ENCODE results near the gene FBXO47. TPM values are rescaled to one million over a fixed set of nuclear protein-coding genes. Genes with fewer than 3 reads are reported as not detected.

The FBXO47 gene
- total RNA-seq, 1 experiment from 2014 or later = not detected

DNA sequence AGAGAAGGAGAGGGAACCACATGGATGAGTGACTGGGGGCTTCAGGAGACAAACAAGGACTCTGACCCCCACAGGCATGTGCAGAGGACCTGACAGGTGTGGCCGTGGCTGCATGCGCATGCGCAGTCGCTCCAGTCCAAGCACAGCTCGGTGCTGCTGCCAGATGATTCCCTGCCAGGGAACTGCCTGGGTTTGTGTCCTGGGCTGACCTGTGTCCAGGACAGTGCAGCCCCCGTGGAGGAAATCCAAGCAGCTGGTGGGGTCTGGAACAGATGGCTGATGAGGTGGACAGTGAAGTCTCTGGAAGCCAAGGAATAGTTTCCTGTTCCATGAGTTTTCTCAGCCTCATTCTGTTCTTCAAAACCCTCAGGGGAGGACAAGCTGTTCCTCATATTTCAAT lies 70.0 kb downstream of the FBXO47 start:
- POLR2A ChIA-PET (ENCODE audit: unreplicated experiment) = no interaction called here
- no peak for TF ChIP-seq CTCF (conservative IDR thresholded peaks at IDR 0.05; ENCODE audit: low read depth, low read length)
- TF ChIP-seq EZH2phosphoT487 (IDR thresholded peaks at IDR 0.05; ENCODE audit: borderline replicate concordance, low read length) = no peak
- TF ChIP-seq EZH2 (IDR thresholded peaks at IDR 0.05; ENCODE audit: low read length, unreplicated experiment) = no peak
- CTCF ChIA-PET = no interaction called here
- no peak overlapping the region for H2AFZ ChIP-seq (ENCODE audit: low read length)
- H3K9me2 ChIP-seq (replicated peaks; ENCODE audit: low read length) = no peaks in the 10 kb centered on the region
- DNase-seq = no peak
- no peaks in the 10 kb centered on the region for H3F3A ChIP-seq (ENCODE audit: low read length, unreplicated experiment)
- no peak for ATAC-seq
- no peaks in the 10 kb centered on the region for H4K20me1 ChIP-seq (ENCODE audit: low read length)
- H3K9ac ChIP-seq (ENCODE audit: low read length) = no peak overlapping the region
- intact Hi-C loops (cut with micrococcal nuclease) = no loop called here
- H3K4me1 ChIP-seq (ENCODE audit: insufficient read depth, low read length) = peaks cover 37% of the 10 kb centered on the region
- H3K4me2 ChIP-seq (ENCODE audit: low read length) = no peak overlapping the region
- H3K4me3 ChIP-seq (ENCODE audit: low read length) = no peak overlapping the region
- H3K79me2 ChIP-seq (ENCODE audit: low read length) = 0 out of 2 replicates have a peak, but pooled peaks cover 4% of the 10 kb centered on the region
- H3K27ac ChIP-seq (ENCODE audit: low read length) = no peak overlapping the region
- H3K27me3 ChIP-seq (ENCODE audit: low read length) = no peaks in the 10 kb centered on the region
- BruUV-seq (replicated peaks) = no TSS peak
- no peaks in the 10 kb centered on the region for H3K9me3 ChIP-seq (ENCODE audit: low read length)
- H3K36me3 ChIP-seq (ENCODE audit: low read depth, low read length) = peaks cover 6% of the 10 kb centered on the region

- BruUV-seq (replicated peaks) = no TSS peak
- Histone ChIP-seq H3K4me2 (ENCODE audit: low read length) (no peak overlapping the region), H3K79me2 (ENCODE audit: low read length) (0 out of 2 replicates have a peak, but pooled peaks cover 3% of the 10 kb centered on the region), H3K9me2 (replicated peaks; ENCODE audit: low read length) (no peaks in the 10 kb centered on the region), H3K4me3 (ENCODE audit: low read length) (no peak overlapping the region), H3K36me3 (ENCODE audit: low read depth, low read length) (peaks cover 6% of the 10 kb centered on the region), H3K9me3 (ENCODE audit: low read length) (no peaks in the 10 kb centered on the region), H3F3A (ENCODE audit: low read length, unreplicated experiment) (no peaks in the 10 kb centered on the region), H4K20me1 (ENCODE audit: low read length) (no peaks in the 10 kb centered on the region), H3K27ac (ENCODE audit: low read length) (no peak overlapping the region), H2AFZ (ENCODE audit: low read length) (no peak overlapping the region), H3K4me1 (ENCODE audit: insufficient read depth, low read length) (peaks cover 37% of the 10 kb centered on the region), H3K9ac (ENCODE audit: low read length) (no peak overlapping the region), H3K27me3 (ENCODE audit: low read length) (no peaks in the 10 kb centered on the region)
- TF ChIP-seq EZH2phosphoT487 (IDR thresholded peaks at IDR 0.05; ENCODE audit: borderline replicate concordance, low read length) = no peak
- no peak for TF ChIP-seq CTCF (conservative IDR thresholded peaks at IDR 0.05; ENCODE audit: low read depth, low read length)
- TF ChIP-seq EZH2 (IDR thresholded peaks at IDR 0.05; ENCODE audit: low read length, unreplicated experiment) = no peak
- CTCF ChIA-PET = no interaction called here
- ATAC-seq (no peak), DNase-seq (no peak)
- POLR2A ChIA-PET (ENCODE audit: unreplicated experiment) = no interaction called here
- intact Hi-C loops (cut with micrococcal nuclease) = no loop called here
Observed at GRCh38 chr17:38896346-38896954, 70.8 kb downstream of the FBXO47 start.

GRCh38 chr17:38894276-38894675 lies 72.9 kb downstream of the FBXO47 start:
- TF ChIP-seq EZH2 (IDR thresholded peaks at IDR 0.05; ENCODE audit: low read length, unreplicated experiment) (no peak), CTCF (conservative IDR thresholded peaks at IDR 0.05; ENCODE audit: low read depth, low read length) (no peak), EZH2phosphoT487 (IDR thresholded peaks at IDR 0.05; ENCODE audit: borderline replicate concordance, low read length) (no peak)
- no peak overlapping the region for H3K4me3 ChIP-seq (ENCODE audit: low read length)
- ChIA-PET CTCF (interaction anchor here (0.5 kb wide), 1 partner anchor 105 kb away, joined by 4 read pairs; no protein-coding TSS in a partner anchor), POLR2A (ENCODE audit: unreplicated experiment) (no interaction called here)
- no peak for ATAC-seq
- intact Hi-C loops (cut with micrococcal nuclease) = no loop called here
- BruUV-seq (replicated peaks) = no TSS peak
- H3K4me1 ChIP-seq (ENCODE audit: insufficient read depth, low read length) = peaks cover 24% of the 10 kb centered on the region
- no peak overlapping the region for H2AFZ ChIP-seq (ENCODE audit: low read length)
- no peak overlapping the region for H3K9ac ChIP-seq (ENCODE audit: low read length)
- H3K36me3 ChIP-seq (ENCODE audit: low read depth, low read length) = peaks cover 6% of the 10 kb centered on the region
- no peaks in the 10 kb centered on the region for H4K20me1 ChIP-seq (ENCODE audit: low read length)
- no peaks in the 10 kb centered on the region for H3K79me2 ChIP-seq (ENCODE audit: low read length)
- no peaks in the 10 kb centered on the region for H3F3A ChIP-seq (ENCODE audit: low read length, unreplicated experiment)
- H3K9me2 ChIP-seq (replicated peaks; ENCODE audit: low read length) = no peaks in the 10 kb centered on the region
- H3K27ac ChIP-seq (ENCODE audit: low read length) = no peak overlapping the region
- no peaks in the 10 kb centered on the region for H3K9me3 ChIP-seq (ENCODE audit: low read length)
- no peaks in the 10 kb centered on the region for H3K27me3 ChIP-seq (ENCODE audit: low read length)
- no peak for DNase-seq
- no peak overlapping the region for H3K4me2 ChIP-seq (ENCODE audit: low read length)

All from PC-3 (cell line).